ENCODE data around the gene BCL2A1. TPM values are rescaled to one million over a fixed set of nuclear protein-coding genes. Genes with fewer than 3 reads are reported as not detected.
"Not testable (repeated sequence)": the region's sequence is repeated elsewhere in the genome, so short reads cannot be mapped to it uniquely, and the experiment has no call there.

Gene BCL2A1
- polyA plus RNA-seq (2013): 0.07 TPM in 1 of 2 replicates, not detected in the other

GRCh38 chr15:79970624-79971434 lies at the start of gene BCL2A1:
TSS of gene BCL2A1 (minus strand) at chr15:79971196. CDS start at chr15:79971119, 77 bp downstream.
- Histone ChIP-seq H3K4me3 (ENCODE audit: low read depth, low read length) (no peak within 1 kb of the TSS), H3K9ac (ENCODE audit: low read length) (no peak within 1 kb of the TSS), H2BK120ac (ENCODE audit: insufficient read depth, low read length, poor library complexity) (no peak within 1 kb of the TSS), H3K9me3 (ENCODE audit: insufficient read depth, low read depth, low read length) (no peaks in the 10 kb centered on the region), H3K18ac (ENCODE audit: low read length) (no peak within 1 kb of the TSS), H3K79me2 (ENCODE audit: control insufficient read depth, insufficient read depth, low read length, poor library complexity) (no peaks in the 10 kb centered on the region), H3K14ac (ENCODE audit: low read length) (no peak within 1 kb of the TSS), H3K27me3 (ENCODE audit: insufficient read depth, low read length) (no peaks in the 10 kb centered on the region), H3K23ac (ENCODE audit: low read length) (no peak within 1 kb of the TSS), H2BK12ac (ENCODE audit: low read length) (no peak within 1 kb of the TSS), H2AK5ac (ENCODE audit: low read length) (no peak within 1 kb of the TSS), H4K8ac (ENCODE audit: low read depth, low read length) (no peak within 1 kb of the TSS), H3K4me2 (ENCODE audit: low read length) (no peak within 1 kb of the TSS), H3K79me1 (ENCODE audit: low read length) (no peaks in the 10 kb centered on the region), H2AFZ (ENCODE audit: insufficient read depth, low read length, poor library complexity) (no peak within 1 kb of the TSS), H3K4me1 (ENCODE audit: control insufficient read depth in 1 of 2, insufficient read depth in 2 of 2, low read length in 2 of 2) (no peaks in the 10 kb centered on the region), H3K36me3 (ENCODE audit: control insufficient read depth in 1 of 2, insufficient read depth in 2 of 2, low read length in 2 of 2) (no peaks in the 10 kb centered on the region), H3K27ac (ENCODE audit: low read depth, low read length) (no peak within 1 kb of the TSS), H4K91ac (ENCODE audit: low read depth, low read length) (no peak within 1 kb of the TSS), H2BK5ac (ENCODE audit: low read depth, low read length, poor library complexity) (no peak within 1 kb of the TSS), H3K4ac (ENCODE audit: low read depth, low read length) (no peak within 1 kb of the TSS), H4K12ac (ENCODE audit: low read depth, low read length) (no peak within 1 kb of the TSS)
- DNase-seq: peak; percentile 13 to 46
- no CpG with 5 or more reads among the region's 11 CpGs for WGBS (ENCODE audit: extremely low coverage, insufficient coverage, insufficient read length)

GRCh38 chr15:80020731-80021130 lies 49.7 kb upstream of the BCL2A1 start:
- Histone ChIP-seq H4K8ac (ENCODE audit: low read depth, low read length) (no peak overlapping the region), H3K4ac (ENCODE audit: low read depth, low read length) (no peak overlapping the region), H2AK5ac (ENCODE audit: low read length) (no peak overlapping the region), H3K4me1 (ENCODE audit: control insufficient read depth in 1 of 2, insufficient read depth in 2 of 2, low read length in 2 of 2) (no peaks in the 10 kb centered on the region), H3K27me3 (ENCODE audit: insufficient read depth, low read length) (no peaks in the 10 kb centered on the region), H3K18ac (ENCODE audit: low read length) (no peak overlapping the region), H3K36me3 (ENCODE audit: control insufficient read depth in 1 of 2, insufficient read depth in 2 of 2, low read length in 2 of 2) (no peaks in the 10 kb centered on the region), H2BK5ac (ENCODE audit: low read depth, low read length, poor library complexity) (no peak overlapping the region), H2AFZ (ENCODE audit: insufficient read depth, low read length, poor library complexity) (no peak overlapping the region), H4K12ac (ENCODE audit: low read depth, low read length) (no peak overlapping the region), H3K9ac (ENCODE audit: low read length) (no peak overlapping the region), H4K91ac (ENCODE audit: low read depth, low read length) (no peak overlapping the region), H3K14ac (ENCODE audit: low read length) (no peak overlapping the region), H3K23ac (ENCODE audit: low read length) (no peak overlapping the region), H3K27ac (ENCODE audit: low read depth, low read length) (no peak overlapping the region), H2BK120ac (ENCODE audit: insufficient read depth, low read length, poor library complexity) (no peak overlapping the region), H3K9me3 (ENCODE audit: insufficient read depth, low read depth, low read length) (no peaks in the 10 kb centered on the region), H2BK12ac (ENCODE audit: low read length) (no peak overlapping the region), H3K79me2 (ENCODE audit: control insufficient read depth, insufficient read depth, low read length, poor library complexity) (no peaks in the 10 kb centered on the region), H3K4me2 (ENCODE audit: low read length) (no peak overlapping the region), H3K4me3 (ENCODE audit: low read depth, low read length) (no peak overlapping the region), H3K79me1 (ENCODE audit: low read length) (no peaks in the 10 kb centered on the region)
- DNase-seq: no peak
- WGBS (ENCODE audit: extremely low coverage, insufficient coverage, insufficient read length): no CpG with 5 or more reads among the region's 3 CpGs

GRCh38 chr15:80020149-80020548 lies 49.2 kb upstream of the BCL2A1 start:
- H4K91ac ChIP-seq (ENCODE audit: low read depth, low read length); H4K12ac ChIP-seq (ENCODE audit: low read depth, low read length); H4K8ac ChIP-seq (ENCODE audit: low read depth, low read length); H3K18ac ChIP-seq (ENCODE audit: low read length); H3K14ac ChIP-seq (ENCODE audit: low read length); H3K9me3 ChIP-seq (ENCODE audit: insufficient read depth, low read depth, low read length); H3K4ac ChIP-seq (ENCODE audit: low read depth, low read length); H2BK120ac ChIP-seq (ENCODE audit: insufficient read depth, low read length, poor library complexity); H2AK5ac ChIP-seq (ENCODE audit: low read length); H3K9ac ChIP-seq (ENCODE audit: low read length); H3K4me3 ChIP-seq (ENCODE audit: low read depth, low read length); H3K27ac ChIP-seq (ENCODE audit: low read depth, low read length); H3K27me3 ChIP-seq (ENCODE audit: insufficient read depth, low read length); H2AFZ ChIP-seq (ENCODE audit: insufficient read depth, low read length, poor library complexity); H3K79me1 ChIP-seq (ENCODE audit: low read length); H3K4me2 ChIP-seq (ENCODE audit: low read length); H3K36me3 ChIP-seq (ENCODE audit: control insufficient read depth in 1 of 2, insufficient read depth in 2 of 2, low read length in 2 of 2); H2BK5ac ChIP-seq (ENCODE audit: low read depth, low read length, poor library complexity); H3K23ac ChIP-seq (ENCODE audit: low read length); H2BK12ac ChIP-seq (ENCODE audit: low read length); H3K79me2 ChIP-seq (ENCODE audit: control insufficient read depth, insufficient read depth, low read length, poor library complexity); H3K4me1 ChIP-seq (ENCODE audit: control insufficient read depth in 1 of 2, insufficient read depth in 2 of 2, low read length in 2 of 2): not testable (repeated sequence)
- DNase-seq: peak; percentile 14 to 61
- WGBS (ENCODE audit: extremely low coverage, insufficient coverage, insufficient read length): no CpG with 5 or more reads among the region's 6 CpGs

- Histone ChIP-seq H3K27ac (ENCODE audit: low read depth, low read length) (no peak overlapping the region), H3K9me3 (ENCODE audit: insufficient read depth, low read depth, low read length) (no peaks in the 10 kb centered on the region), H3K9ac (ENCODE audit: low read length) (no peak overlapping the region), H3K79me2 (ENCODE audit: control insufficient read depth, insufficient read depth, low read length, poor library complexity) (no peaks in the 10 kb centered on the region), H3K14ac (ENCODE audit: low read length) (no peak overlapping the region), H3K27me3 (ENCODE audit: insufficient read depth, low read length) (no peaks in the 10 kb centered on the region), H3K79me1 (ENCODE audit: low read length) (no peaks in the 10 kb centered on the region), H3K18ac (ENCODE audit: low read length) (no peak overlapping the region), H3K36me3 (ENCODE audit: control insufficient read depth in 1 of 2, insufficient read depth in 2 of 2, low read length in 2 of 2) (no peaks in the 10 kb centered on the region), H4K12ac (ENCODE audit: low read depth, low read length) (no peak overlapping the region), H3K4me1 (ENCODE audit: control insufficient read depth in 1 of 2, insufficient read depth in 2 of 2, low read length in 2 of 2) (no peaks in the 10 kb centered on the region), H2BK12ac (ENCODE audit: low read length) (no peak overlapping the region), H4K8ac (ENCODE audit: low read depth, low read length) (no peak overlapping the region), H2AK5ac (ENCODE audit: low read length) (no peak overlapping the region), H3K4me3 (ENCODE audit: low read depth, low read length) (no peak overlapping the region), H3K4ac (ENCODE audit: low read depth, low read length) (no peak overlapping the region), H2BK120ac (ENCODE audit: insufficient read depth, low read length, poor library complexity) (no peak overlapping the region), H4K91ac (ENCODE audit: low read depth, low read length) (no peak overlapping the region), H3K23ac (ENCODE audit: low read length) (no peak overlapping the region), H2BK5ac (ENCODE audit: low read depth, low read length, poor library complexity) (no peak overlapping the region), H2AFZ (ENCODE audit: insufficient read depth, low read length, poor library complexity) (no peak overlapping the region), H3K4me2 (ENCODE audit: low read length) (no peak overlapping the region)
- WGBS (ENCODE audit: extremely low coverage, insufficient coverage, insufficient read length): no CpG with 5 or more reads among the region's 8 CpGs
- DNase-seq: peak in 1 of 2 donors; percentile 6
Measured at GRCh38 chr15:80019168-80019745, 48.3 kb upstream of the BCL2A1 start.

All from trophoblast cell (in vitro differentiated cells and primary cell).